SIG-M5 treated with dmso at 0.1 percent for 504 hours (cell line): ENCODE data around the gene TNFSF8.

ENCODE experiments used
- DNase-seq: peaks from one replicate; lab custom pipeline; 2025; ENCODE audit not compliant: unreplicated experiment; lab: John Stamatoyannopoulos, UW

TNFSF8 gene, protein sequence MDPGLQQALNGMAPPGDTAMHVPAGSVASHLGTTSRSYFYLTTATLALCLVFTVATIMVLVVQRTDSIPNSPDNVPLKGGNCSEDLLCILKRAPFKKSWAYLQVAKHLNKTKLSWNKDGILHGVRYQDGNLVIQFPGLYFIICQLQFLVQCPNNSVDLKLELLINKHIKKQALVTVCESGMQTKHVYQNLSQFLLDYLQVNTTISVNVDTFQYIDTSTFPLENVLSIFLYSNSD

DNA sequence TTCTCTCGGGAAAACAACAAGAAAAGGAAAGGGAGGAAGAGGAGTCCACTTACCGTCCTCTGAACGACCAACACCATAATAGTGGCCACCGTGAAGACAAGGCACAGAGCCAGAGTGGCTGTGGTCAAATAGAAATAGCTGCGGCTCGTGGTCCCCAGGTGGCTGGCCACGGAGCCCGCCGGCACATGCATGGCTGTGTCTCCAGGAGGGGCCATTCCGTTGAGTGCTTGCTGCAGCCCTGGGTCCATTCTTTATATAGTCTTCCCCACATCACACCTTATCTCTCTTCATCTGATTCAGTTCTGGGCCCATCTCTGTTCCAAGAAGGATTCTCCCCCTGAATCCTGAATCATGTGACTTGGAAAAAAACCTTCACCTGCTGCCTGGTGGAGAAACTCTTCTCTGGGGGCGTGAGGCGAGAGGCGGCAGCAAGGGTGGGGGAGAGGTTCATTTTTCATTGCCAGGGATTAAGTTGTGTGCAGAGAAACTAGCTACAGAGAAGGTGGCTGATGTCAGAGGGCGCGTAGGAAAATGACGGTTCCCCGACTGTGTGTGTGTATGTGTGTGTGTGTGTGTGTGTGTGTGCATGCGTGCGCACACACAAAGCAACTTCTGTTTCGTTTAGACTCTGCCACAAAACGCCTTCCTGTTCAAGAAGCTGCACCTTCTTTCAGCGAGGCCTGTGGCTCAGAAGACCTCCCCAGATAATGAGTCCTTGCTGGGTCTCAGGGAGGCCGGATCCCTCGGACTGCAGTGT lies at the start of gene TNFSF8:
Gene TNFSF8, minus strand, starts transcription at position 536 of the 757 bp plus-strand sequence. Its CDS starts 288 bp downstream, at position 248.
- no peak for DNase-seq

GRCh38 chr9:114973216-114973615 lies 42.8 kb upstream of the TNFSF8 start:
- no peak for DNase-seq

- no peak for DNase-seq
Observed at GRCh38 chr9:114972510-114973136, 42.2 kb upstream of the TNFSF8 start.

DNA sequence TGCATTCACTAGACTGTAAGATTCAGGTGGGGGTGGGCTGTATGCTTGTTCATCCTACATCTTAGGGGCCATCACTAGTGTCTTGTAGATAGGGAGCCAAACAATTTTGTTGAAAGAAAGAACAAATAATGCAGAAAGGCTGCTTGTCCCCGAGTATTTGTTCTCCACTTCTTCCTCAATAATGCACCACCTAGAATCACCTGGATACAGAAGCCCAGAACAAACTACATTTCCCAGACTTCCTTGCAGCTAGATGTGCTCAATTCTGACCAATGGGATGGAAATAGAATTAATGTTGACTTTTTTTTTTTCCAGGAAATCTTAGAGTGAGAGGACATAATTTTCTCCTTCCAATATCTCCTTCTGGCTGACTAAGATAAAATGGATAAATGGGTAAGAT lies 38.9 kb upstream of the TNFSF8 start:
- no peak for DNase-seq

DNA sequence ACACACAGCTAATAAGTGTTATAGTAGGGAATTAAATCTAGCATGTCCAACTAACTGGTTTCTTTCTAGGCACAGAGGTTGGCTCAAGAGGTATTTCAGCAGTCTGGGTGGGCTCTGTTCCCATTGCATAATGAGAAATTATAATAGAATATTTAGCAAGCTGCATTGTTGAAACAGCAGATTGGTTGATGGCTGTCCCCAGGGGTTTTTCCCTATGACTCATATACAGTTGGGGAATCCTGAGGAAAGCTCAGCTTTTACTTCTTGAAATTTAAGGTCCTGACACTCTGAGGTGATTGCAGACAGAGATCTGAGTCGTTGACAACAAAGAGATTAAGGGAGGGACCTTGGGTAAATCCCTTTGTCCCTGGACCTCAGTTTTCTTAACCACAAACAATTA lies 38.3 kb upstream of the TNFSF8 start:
- DNase-seq = peak; percentile 46

- no peak for DNase-seq
Observed at GRCh38 chr9:114965564-114965963, 35.2 kb upstream of the TNFSF8 start.

DNA sequence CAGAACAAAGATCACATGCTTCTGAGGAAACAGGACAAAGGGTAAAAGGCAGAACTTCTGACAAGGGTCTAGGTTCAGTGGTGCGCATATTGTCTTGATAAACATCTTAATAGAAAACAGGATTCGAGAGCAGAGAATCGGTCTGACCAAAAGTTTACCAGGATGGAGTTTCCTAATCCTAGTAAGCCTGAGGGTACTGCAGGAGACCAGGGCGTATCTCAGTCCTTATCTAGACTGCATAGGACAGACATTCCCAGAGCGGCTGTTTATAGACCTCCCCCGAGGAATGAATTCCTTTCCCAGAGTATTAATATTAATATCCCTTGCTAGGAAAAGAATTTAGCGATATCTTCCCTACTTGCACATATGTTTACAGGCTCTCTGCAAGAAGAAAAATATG lies 32.4 kb upstream of the TNFSF8 start:
- no peak for DNase-seq

- no peak for DNase-seq
Observed at GRCh38 chr9:114960276-114960675, 29.9 kb upstream of the TNFSF8 start.

GRCh38 chr9:114958844-114959235 lies 28.4 kb upstream of the TNFSF8 start:
- no peak for DNase-seq

GRCh38 chr9:114958021-114958843 lies 27.8 kb upstream of the TNFSF8 start:
- DNase-seq = peak; percentile 86

DNA sequence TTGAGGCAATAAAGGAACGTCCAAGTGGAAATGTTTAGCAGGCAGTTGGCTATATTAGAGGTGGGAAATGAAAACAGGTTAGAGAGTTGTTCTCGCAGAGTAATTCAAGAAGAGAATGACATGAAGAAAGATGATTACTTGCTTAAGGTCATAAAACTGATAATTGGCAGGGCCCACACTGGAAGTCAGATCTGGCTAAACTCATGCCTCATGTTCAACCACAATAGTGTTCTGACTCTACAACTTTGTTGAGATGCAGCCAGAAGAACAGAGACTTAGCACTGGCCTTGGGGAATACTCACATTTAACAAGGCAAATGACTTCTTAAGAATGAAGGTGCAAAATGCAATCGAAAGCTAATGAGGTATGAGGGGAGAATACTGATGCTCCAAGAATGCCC lies 27.2 kb upstream of the TNFSF8 start:
- no peak for DNase-seq

DNA sequence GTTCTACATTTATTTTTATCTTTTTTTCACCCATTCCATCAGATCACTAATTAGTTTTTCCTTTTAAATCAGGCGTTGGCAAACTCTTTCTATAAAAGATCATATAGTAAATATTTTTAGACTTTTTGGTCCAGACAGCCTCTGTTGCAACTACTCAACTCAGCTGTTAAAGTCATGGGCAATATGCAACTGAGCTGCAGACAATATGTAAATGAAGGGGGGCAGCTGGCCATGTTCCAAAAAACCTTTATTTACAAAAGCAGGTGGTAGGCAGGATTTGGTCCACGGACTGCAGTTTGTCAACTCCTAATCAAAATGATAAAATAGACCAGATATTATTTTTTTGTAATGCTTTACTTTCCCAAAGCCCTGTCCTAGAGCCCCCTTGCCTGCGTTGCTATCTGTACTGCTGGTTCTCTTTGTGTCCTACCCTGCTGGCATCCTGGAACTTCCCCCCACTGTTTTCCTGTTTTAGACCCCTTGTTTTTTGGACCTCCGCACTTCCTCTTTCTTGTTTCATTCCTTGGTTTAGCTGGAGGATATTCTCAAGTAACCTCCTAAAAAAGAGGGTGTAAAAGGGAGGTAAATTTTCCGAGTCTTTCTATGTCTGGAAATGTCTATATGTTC lies 24.7 kb upstream of the TNFSF8 start:
- peak; percentile 80 for DNase-seq

GRCh38 chr9:114953959-114954358 lies 23.6 kb upstream of the TNFSF8 start:
- DNase-seq = peak; percentile 88

- no peak for DNase-seq
Observed at GRCh38 chr9:114953046-114953445, 22.7 kb upstream of the TNFSF8 start.

DNA sequence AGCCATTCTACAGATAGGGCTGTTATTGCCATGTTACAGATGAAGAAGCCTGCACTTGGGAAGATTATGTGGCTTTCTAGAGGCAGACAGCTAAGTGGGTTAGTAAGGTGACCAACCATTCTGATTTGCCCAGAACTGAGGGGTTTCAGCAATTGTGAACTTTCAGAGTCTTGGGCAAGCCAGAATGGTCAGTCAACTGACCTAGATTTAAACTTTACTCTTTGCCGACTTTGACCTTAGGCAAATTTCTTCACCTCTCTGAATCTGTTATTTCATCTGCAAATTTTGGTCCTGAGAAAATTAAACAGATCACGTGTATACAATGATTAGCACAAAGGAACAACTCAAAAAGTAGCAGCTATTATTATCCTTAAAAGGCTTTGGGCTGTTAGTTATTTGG lies 20.4 kb upstream of the TNFSF8 start:
- no peak for DNase-seq

DNA sequence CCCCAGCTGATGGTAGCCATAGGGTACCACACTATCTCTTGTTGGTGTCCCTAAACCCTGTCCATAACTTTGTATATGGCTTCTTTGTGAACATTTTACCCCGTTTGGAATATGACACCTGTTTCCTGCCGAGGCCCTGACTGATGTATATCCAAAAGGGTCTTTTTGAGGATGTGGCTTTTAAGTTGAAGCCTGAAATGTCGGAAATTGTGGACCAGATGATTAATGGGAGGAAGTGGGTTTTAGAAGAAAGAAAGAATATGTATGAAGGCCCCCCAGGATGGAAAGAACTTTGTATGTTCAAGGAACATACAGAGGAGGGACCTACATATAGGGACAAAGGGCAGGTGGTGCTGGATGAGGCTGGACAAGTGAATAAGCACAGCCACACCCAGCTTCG lies 16.7 kb upstream of the TNFSF8 start:
- DNase-seq = no peak

- no peak for DNase-seq
Observed at GRCh38 chr9:114945616-114946412, 15.4 kb upstream of the TNFSF8 start.

DNA sequence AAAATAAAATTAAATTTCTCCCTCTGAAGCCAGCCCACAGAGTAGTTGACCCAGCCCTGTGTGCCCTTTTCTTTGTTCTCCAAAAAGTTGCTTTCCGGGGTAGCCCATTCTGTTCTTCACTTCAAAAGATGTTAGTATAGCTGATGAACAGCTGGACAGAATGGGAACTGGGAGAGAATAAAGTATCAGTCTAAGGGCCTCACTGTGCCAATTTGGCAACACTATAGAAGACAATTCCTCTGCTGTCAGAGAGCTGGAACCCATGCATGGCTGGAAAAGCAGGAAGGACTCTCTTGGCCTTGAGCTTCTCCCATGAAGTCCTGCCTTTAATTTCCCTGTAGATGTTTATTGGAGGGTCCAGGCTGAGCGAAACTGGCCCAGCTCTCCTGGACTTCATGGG lies 11.0 kb upstream of the TNFSF8 start:
- DNase-seq = no peak

- DNase-seq = no peak
Observed at GRCh38 chr9:114938687-114939575, 8.5 kb upstream of the TNFSF8 start.
